ENCODE measurements around the gene SHF. TPM values are rescaled to one million over a fixed set of nuclear protein-coding genes. Genes with fewer than 3 reads are reported as not detected.

The SHF gene
- total RNA-seq, 1 donor from 2014 or later = 7.1 TPM

GRCh38 chr15:45118131-45118588 is 69.6 kb downstream of the SHF start:
- TF ChIP-seq CTCF (IDR thresholded peaks at IDR 0.05) = peak; percentile 98
- ATAC-seq (peak; percentile 92), DNase-seq (peak; percentile 85)
- no peak overlapping the region for H3K27ac ChIP-seq
- peaks cover 17% of the 10 kb centered on the region for H3K4me1 ChIP-seq
- intact Hi-C loops (cut with DNase I) = no loop called here
- no peaks in the 10 kb centered on the region for H3K36me3 ChIP-seq
- H3K9me3 ChIP-seq = no peaks in the 10 kb centered on the region
- H3K4me3 ChIP-seq = peak overlapping the region; percentile 23
- H3K27me3 ChIP-seq = peaks cover 47% of the 10 kb centered on the region

- intact Hi-C loops (cut with DNase I) = no loop called here
- peaks cover 22% of the 10 kb centered on the region for H3K4me1 ChIP-seq
- ATAC-seq = no peak
- peak; percentile 56 for DNase-seq
- H3K4me3 ChIP-seq = peak overlapping the region; percentile 23
- H3K27ac ChIP-seq = no peak overlapping the region
- H3K9me3 ChIP-seq = no peaks in the 10 kb centered on the region
- TF ChIP-seq CTCF (IDR thresholded peaks at IDR 0.05) = no peak
- no peaks in the 10 kb centered on the region for H3K36me3 ChIP-seq
- peaks cover 53% of the 10 kb centered on the region for H3K27me3 ChIP-seq
Observed at GRCh38 chr15:45117308-45118130, 70.2 kb downstream of the SHF start.

Other genes with a start within 250 kb of the SHF start
- not detected for gene TERB2, start 231.3 kb downstream of the SHF start, total RNA-seq
- 7.3 TPM for gene SORD, start 164.8 kb downstream of the SHF start, total RNA-seq
- gene DUOX2, start 73.8 kb downstream of the SHF start, total RNA-seq = 3.8 TPM
- not detected for gene DUOXA2, start 73.6 kb downstream of the SHF start, total RNA-seq
- gene DUOXA1, start 58.1 kb downstream of the SHF start, total RNA-seq = 138 TPM
- gene DUOX1, start 58.0 kb downstream of the SHF start, total RNA-seq = 327 TPM
- 0.35 TPM for gene SLC28A2, start 64.3 kb upstream of the SHF start, total RNA-seq
- gene GATM, start 190.6 kb upstream of the SHF start, total RNA-seq = 7.2 TPM

All from upper lobe of right lung (tissue), 1 donor.